GM12873 (cell line): ENCODE measurements around the gene ACTG1.

ENCODE experiments used
- CTCF ChIP-seq: IDR thresholded peaks from 2 replicates; pipeline ENCODE4 v1.5.1; 2012; ENCODE audit warnings: low read depth, mild to moderate bottlenecking, moderate library complexity, low read length, control low read depth; ENCODE audit not compliant: insufficient read depth; ENCODE audit errors: missing control alignments

ACTG1 gene

GRCh38 chr17:81543756-81544155 lies 31.2 kb upstream of the ACTG1 start:
- no peak for TF ChIP-seq CTCF

GRCh38 chr17:81543339-81543675 lies 30.7 kb upstream of the ACTG1 start:
- TF ChIP-seq CTCF, result no peak

- TF ChIP-seq CTCF, result no peak
Observed at GRCh38 chr17:81542431-81543338, 30.1 kb upstream of the ACTG1 start.

- no peak for TF ChIP-seq CTCF
Observed at GRCh38 chr17:81541123-81541522, 28.5 kb upstream of the ACTG1 start.

GRCh38 chr17:81540676-81541027 lies 28.1 kb upstream of the ACTG1 start:
- no peak for TF ChIP-seq CTCF

DNA sequence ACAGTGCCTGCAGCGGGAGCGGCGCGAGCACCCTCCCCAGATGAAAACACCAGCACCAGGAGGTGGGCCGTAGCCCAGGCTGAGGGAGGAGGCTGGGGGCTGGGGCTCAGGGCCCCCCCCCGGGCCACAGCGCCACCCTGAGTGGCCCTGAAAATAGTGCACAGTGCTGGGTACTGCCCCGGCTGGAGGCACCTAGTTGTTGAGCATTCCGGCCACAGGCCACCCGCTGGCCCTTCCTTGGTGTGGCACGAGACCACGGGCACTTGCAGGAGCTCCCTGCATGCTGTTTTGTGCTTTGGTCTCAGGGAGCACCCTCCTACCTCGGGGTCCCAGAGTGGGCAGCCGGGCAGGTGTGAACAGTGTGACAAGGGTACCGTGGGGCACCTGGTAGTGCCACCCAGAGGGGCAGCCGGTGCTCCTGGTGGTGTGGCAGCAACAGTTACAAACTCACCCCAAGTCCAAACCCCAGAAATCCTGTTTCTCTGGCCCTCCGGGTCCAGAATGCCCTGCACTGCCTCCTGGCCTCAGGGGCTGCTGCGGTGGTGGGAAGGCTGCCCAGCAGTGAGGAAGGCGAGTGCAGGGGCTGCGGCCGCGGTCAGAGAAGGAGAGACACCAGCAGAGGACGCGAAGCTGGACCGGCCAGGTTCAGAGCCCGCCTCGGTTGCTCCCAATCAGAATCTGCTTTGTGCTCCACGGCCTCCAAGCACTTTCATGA lies 27.5 kb upstream of the ACTG1 start:
- no peak for TF ChIP-seq CTCF

- TF ChIP-seq CTCF, result no peak
Observed at GRCh38 chr17:81539571-81539900, 26.9 kb upstream of the ACTG1 start.
